ENCODE results near the gene ANKS1B.
"Not testable (repeated sequence)": the region's sequence is repeated elsewhere in the genome, so short reads cannot be mapped to it uniquely, and the experiment has no call there.

Gene ANKS1B

GRCh38 chr12:99859126-99859525, 125.6 kb downstream of the ANKS1B start:
- DNase-seq = no peak

GRCh38 chr12:99852666-99853065, 132.1 kb downstream of the ANKS1B start:
- DNase-seq = no peak

- no peak for DNase-seq
Measured at GRCh38 chr12:99847936-99848335, 136.8 kb downstream of the ANKS1B start.

GRCh38 chr12:99834710-99835109, 150.0 kb downstream of the ANKS1B start:
- DNase-seq = no peak

- no peak for DNase-seq
Measured at GRCh38 chr12:99833397-99833796, 151.3 kb downstream of the ANKS1B start.

- no peak for DNase-seq
Measured at GRCh38 chr12:99824900-99825542, 159.7 kb downstream of the ANKS1B start.

- DNase-seq = no peak
Measured at GRCh38 chr12:99822273-99822672, 162.5 kb downstream of the ANKS1B start.

- no peak for DNase-seq
Measured at GRCh38 chr12:99810718-99811593, 173.8 kb downstream of the ANKS1B start.

GRCh38 chr12:99809909-99810308, 174.8 kb downstream of the ANKS1B start:
- DNase-seq = no peak

- no peak for DNase-seq
Measured at GRCh38 chr12:99806304-99806703, 178.4 kb downstream of the ANKS1B start.

GRCh38 chr12:99804715-99805114, 180.0 kb downstream of the ANKS1B start:
- DNase-seq = no peak

GRCh38 chr12:99800605-99801004, 184.1 kb downstream of the ANKS1B start:
- no peak for DNase-seq

GRCh38 chr12:99797931-99798330, 186.8 kb downstream of the ANKS1B start:
- DNase-seq = not testable (repeated sequence)

- DNase-seq = no peak
Measured at GRCh38 chr12:99783421-99783820, 201.3 kb downstream of the ANKS1B start.

GRCh38 chr12:99772274-99772673, 212.5 kb downstream of the ANKS1B start:
- DNase-seq = no peak

GRCh38 chr12:99771659-99772058, 213.1 kb downstream of the ANKS1B start:
- no peak for DNase-seq

GRCh38 chr12:99769396-99769980, 215.2 kb downstream of the ANKS1B start:
- no peak for DNase-seq

- no peak for DNase-seq
Measured at GRCh38 chr12:99768758-99769157, 216.0 kb downstream of the ANKS1B start.

- no peak for DNase-seq
Measured at GRCh38 chr12:99767809-99768208, 216.9 kb downstream of the ANKS1B start.

- no peak for DNase-seq
Measured at GRCh38 chr12:99766408-99766807, 218.3 kb downstream of the ANKS1B start.

- DNase-seq = no peak
Measured at GRCh38 chr12:99765469-99766114, 219.1 kb downstream of the ANKS1B start.

GRCh38 chr12:99759444-99759843, 225.3 kb downstream of the ANKS1B start:
- no peak for DNase-seq

GRCh38 chr12:99758997-99759396, 225.7 kb downstream of the ANKS1B start:
- DNase-seq = no peak

Data from T-helper 9 cell (primary cell).